GM18867 (cell line): ENCODE measurements around the gene SPR.

ENCODE experiments used
- ATAC-seq: cut with Tn5 transposase; IDR thresholded peaks from one replicate; pipeline ENCODE4 v1.9.1; 2021; ENCODE audit warnings: mild to moderate bottlenecking, moderate library complexity; ENCODE audit not compliant: unreplicated experiment

Gene SPR

GRCh38 chr2:72887032-72887739 lies at the start of gene SPR:
Gene SPR (plus strand): TSS chr2:72887408. CDS start chr2:72887433, 25 bp downstream.
- peak; percentile 95 for ATAC-seq

DNA sequence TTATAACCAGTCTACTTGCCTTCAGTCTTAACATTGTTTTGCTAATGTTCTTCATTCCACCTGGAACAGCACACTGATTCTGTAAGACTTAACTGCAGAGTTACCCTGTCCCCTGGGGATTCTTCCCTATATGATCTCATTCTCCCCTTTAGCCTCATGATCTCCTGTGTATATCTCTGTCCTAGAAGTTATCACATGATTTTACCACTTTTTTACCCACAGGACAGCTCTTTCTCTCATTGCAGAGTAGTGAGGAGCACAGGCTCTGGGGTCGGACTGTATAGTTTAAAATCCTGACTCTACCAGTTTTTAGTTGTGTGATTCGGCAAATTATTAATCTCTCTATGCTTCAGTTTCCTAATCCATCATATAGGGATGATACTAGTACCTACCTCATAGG lies 47.1 kb upstream of the SPR start:
- no peak for ATAC-seq

- no peak for ATAC-seq
Measured at GRCh38 chr2:72841462-72842125, 45.6 kb upstream of the SPR start.

DNA sequence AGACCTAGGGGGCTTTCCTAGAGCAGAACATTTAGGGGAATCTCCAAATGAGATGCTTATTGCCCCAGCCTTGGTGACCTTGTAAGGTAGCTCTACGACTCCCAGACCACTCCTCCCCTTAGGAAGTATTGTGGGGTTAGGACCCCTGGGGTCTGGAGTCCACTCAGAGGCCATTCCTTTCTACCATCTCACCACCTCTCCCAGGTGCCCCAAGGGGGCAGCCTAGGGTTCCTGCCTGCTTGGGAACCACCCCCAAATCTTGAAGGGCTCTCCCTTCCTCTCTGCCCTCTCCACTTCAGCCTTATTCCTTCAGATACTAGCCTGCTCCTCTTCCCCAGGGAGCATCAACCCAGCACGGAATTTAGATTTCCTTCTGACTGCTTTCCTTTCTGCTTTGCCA lies 43.9 kb upstream of the SPR start:
- no peak for ATAC-seq

DNA sequence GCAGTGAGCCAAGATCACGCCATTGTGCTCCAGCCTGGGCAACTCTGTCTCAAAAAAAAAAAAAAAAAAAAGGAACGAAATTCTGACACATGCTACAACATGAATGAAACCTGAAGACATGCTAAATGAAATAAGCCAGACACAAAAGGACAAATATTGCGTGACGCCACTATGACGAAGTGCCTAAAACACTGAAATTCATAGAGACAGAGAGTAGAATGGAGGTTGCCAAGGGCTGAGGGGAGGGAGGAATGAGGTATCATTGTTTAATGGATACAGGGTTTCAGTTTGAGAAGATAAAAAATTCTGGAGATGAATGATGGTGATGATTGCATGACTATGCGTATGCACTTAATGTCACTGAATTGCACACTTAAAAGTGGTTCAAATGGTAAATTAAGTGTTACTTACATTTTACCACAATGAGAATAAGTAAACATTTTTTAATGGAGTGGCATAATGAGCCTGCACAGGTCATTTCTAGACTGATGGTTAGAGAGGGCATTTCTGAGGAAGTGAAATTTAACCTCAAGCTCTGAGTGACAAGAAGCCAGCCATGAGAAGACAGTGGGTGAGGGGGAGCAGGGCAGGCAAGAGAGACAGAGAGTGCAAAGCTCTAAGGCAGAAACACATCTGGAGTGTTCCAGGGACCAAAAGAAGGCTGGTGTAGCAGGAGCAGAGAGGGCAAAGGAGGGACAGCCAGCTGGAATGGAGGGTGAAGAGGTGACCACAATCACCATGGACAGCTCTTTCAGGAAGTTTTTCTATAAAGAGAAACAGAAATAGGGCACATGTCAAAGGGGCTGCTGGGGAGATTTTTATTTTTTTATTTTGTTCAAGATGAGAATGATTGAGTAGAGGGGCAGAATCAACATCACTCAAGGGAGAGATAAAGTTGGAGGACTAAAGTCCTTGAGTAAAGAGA lies 40.8 kb upstream of the SPR start:
- ATAC-seq: peak; percentile 100

- no peak for ATAC-seq
Measured at GRCh38 chr2:72847534-72848315, 39.5 kb upstream of the SPR start.

- ATAC-seq: no peak
Measured at GRCh38 chr2:72848436-72849137, 38.6 kb upstream of the SPR start.

DNA sequence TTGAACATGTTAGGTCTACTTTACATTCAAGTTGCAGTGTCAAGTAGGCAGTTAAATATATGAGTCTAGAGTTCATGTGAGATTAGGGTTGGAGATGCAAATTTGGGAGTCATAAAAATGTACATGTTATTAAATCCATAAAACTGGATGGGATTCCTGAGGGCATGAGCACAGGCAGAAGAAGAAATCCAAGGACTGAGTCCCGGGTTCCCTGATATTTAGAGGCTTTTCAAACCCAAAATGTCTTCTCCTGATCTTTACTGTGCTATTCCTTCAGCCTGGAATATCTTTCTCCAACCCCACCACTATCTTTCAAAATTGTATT lies 38.1 kb upstream of the SPR start:
- ATAC-seq: no peak

GRCh38 chr2:72851333-72851732 lies 35.9 kb upstream of the SPR start:
- ATAC-seq: no peak

- peak; percentile 64 for ATAC-seq
Measured at GRCh38 chr2:72859831-72860262, 27.4 kb upstream of the SPR start.

DNA sequence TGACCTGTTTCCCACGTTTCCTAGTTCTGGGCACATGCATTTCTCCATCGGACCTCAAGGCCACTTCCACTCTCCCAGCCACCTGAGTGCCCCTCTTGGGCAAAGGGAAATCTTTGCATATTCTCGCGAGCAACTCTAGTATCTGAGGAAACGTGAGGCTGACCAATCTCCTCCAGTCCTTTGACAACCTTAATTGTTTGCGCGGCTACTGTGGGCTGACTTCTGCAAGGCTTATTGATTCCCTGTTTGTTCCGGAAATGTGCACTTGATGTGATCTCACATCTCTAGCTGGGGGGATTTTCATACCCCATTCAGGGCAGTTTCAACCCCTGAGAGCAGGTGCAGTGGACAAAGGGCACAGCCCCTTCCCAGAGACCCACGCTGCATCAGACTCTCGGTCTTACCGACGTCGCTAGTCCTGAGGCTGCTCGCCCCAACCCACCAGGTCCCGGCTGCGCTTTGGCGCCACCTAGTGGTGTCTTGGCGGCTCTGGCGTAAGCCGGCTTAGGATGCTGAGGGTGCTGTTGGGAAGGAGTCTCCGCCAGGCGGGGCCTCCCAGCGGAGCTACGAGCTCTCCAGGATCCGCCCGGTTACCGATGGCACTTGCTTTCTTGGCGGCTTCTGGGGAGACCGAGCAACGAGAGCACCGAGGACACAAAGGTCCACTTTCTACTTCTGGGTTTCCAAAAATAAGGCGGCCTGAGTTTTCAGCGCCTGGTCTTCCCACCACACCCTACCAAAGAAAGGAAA lies 24.8 kb upstream of the SPR start:
- peak; percentile 87 for ATAC-seq

- no peak for ATAC-seq
Measured at GRCh38 chr2:72863046-72863445, 24.2 kb upstream of the SPR start.

DNA sequence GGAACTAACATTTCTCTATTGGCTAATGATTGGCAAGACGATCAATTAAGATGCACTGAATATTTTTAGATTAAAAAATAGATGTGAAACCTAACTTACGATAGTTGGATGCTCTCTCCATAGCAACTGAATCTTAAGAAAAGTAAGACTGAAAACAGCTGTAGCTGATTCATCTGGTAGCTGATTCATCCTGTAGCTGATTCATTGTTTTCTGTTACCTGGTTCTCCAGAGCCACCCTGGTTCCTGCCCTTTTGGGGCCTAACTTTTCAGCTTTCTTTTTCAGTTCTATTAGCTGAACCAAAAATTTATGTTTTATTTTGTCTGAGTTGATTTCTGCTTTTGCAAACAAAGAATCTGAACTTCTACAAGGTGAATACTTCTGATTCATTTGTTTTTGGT lies 22.7 kb upstream of the SPR start:
- peak; percentile 60 for ATAC-seq

DNA sequence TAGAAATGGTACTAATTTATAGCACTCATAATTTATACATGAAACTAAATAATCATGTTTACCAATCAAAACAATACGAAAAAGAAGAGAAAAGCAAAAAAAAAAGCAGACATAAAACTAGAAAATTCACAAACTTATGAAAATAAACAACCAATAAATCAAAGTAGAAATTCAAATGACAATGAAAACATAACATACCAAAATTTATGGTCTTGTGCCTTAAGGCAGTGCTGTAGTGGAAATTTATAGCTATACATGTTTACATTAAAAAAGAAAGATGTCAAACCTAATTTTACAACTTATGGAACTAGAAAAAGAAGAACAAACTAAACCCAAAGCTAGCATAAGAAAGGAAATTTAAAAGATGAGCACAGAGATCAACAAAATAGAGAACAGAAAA lies 16.1 kb upstream of the SPR start:
- no peak for ATAC-seq

GRCh38 chr2:72871880-72872279 lies 15.3 kb upstream of the SPR start:
- ATAC-seq: no peak

DNA sequence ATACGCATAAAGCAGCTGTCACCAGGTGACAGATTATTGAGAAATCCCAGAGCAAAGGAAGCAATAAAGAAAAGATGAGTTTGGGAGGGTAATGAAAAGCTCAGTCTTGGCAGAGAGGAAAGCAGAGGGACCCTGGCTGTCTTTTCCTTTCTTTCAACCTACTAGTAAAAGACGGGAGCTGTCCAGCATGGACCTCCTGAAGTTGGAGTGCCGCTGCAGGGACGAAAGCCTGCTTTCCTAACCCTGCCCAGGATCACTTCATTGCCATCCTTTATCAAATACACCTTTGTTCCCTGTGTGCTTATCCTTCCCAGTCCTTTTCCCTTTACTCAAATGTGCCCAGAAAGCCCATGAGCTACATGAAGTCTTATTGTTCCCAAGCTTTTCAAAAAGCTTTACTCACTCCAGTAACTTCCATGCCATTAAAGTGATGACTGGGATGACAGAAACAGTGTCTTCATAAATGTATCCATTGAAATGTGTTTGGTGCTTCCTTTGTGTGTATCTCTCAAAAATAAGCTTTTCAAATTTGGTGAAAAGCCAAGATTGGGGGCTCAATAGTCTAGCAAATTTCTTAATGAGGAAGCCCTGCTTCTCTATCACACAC lies 3.7 kb upstream of the SPR start:
- ATAC-seq: no peak

DNA sequence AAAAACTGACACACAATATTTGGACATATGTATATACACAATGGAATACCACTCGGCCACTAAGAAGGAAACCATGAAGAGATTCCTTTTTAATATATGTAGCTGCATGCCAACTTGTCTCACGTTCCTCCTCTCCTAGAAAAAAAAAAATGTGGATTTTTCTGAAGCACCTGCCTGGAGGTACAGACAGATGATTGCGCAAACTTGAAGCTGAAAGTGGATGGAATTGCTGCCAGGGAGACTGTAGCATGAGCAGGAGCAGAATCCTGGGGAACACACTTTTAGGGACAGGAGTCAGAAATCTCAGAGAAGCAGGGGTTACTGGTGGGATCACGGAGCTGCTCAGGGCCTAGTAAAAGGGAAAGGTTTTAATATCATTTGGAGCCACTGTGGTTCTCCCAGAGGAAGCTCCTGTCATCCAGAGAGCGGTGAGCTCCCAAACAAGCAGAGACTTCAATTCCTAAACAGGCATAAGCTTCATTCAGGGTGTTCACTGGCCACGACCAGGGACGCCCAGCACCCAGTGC lies 640 bp upstream of the SPR start:
- no peak for ATAC-seq

- ATAC-seq: peak; percentile 37
Measured at GRCh38 chr2:72887740-72888437, 681 bp downstream of the SPR start.
